Measurements from ENCODE around the gene DYDC1. TPM values are rescaled to one million over a fixed set of nuclear protein-coding genes. Genes with fewer than 3 reads are reported as not detected.

The DYDC1 gene
- total RNA-seq, 4 donors from 2014 or later, result not detected

DNA sequence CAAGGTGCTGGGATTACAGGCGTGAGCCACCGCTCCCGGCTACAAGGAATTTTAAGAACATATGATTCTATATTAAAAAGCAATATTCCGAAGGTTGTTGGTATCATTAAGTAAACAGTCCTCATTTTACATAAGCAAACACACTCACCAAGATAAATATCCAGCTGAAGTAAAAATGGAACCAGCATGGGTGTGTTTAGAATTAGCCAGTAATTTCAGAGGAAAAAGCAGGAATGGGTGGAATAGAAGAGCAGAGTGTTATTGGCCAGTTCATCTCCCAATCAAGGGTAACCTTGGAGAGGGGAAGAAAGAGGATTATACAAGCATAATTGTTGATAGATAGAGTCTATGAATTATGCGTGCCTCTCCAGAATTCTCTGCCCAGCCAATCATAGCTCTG is 35.4 kb downstream of the DYDC1 start:
- intact Hi-C loops (cut with DNase I), result no loop called here
- 79% methylated on average over 5 of the region's 5 CpGs for WGBS
- DNase-seq (ENCODE audit: extremely low spot score), result no peak
- Histone ChIP-seq H3K36me3 (no peaks in the 10 kb centered on the region), H3K4me3 (no peak overlapping the region), H3K27me3 (peaks cover 0 to 4% (median 0%) of the 10 kb centered on the region in 4 donors), H3K9me3 (no peaks in the 10 kb centered on the region), H3K4me1 (no peaks in the 10 kb centered on the region), H3K27ac (replicated peaks in 1 of 4) (no peak overlapping the region)
- no peak for TF ChIP-seq EP300 (IDR thresholded peaks at IDR 0.05)
- TF ChIP-seq, protein P1, sequence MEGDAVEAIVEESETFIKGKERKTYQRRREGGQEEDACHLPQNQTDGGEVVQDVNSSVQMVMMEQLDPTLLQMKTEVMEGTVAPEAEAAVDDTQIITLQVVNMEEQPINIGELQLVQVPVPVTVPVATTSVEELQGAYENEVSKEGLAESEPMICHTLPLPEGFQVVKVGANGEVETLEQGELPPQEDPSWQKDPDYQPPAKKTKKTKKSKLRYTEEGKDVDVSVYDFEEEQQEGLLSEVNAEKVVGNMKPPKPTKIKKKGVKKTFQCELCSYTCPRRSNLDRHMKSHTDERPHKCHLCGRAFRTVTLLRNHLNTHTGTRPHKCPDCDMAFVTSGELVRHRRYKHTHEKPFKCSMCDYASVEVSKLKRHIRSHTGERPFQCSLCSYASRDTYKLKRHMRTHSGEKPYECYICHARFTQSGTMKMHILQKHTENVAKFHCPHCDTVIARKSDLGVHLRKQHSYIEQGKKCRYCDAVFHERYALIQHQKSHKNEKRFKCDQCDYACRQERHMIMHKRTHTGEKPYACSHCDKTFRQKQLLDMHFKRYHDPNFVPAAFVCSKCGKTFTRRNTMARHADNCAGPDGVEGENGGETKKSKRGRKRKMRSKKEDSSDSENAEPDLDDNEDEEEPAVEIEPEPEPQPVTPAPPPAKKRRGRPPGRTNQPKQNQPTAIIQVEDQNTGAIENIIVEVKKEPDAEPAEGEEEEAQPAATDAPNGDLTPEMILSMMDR (IDR thresholded peaks at IDR 0.05), result no peak
- no peak for TF ChIP-seq POLR2A (IDR thresholded peaks at IDR 0.05; ENCODE audit: low read depth)
- TF ChIP-seq POLR2AphosphoS5 (IDR thresholded peaks at IDR 0.05), result no peak

DNA sequence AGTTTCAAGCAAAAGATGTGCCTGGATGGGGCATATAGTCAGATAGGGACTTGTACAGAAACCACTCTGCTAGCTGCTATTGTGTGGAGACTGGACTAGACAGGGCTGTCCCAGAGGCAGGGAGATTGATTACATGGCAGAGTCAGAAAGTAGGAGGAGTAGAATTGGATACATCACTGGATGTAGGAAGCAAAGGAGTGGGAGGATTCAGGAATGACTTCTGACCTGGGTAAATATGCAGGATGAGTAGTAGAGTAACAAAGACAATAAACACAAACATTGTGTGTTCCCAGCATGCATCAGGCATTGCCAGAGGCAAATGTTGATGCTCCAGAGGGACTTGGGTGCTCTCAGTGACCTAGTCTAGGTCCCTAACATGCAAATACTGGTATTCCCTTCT is 36.2 kb downstream of the DYDC1 start:
- TF ChIP-seq EP300 (IDR thresholded peaks at IDR 0.05) (no peak), POLR2AphosphoS5 (IDR thresholded peaks at IDR 0.05) (no peak), POLR2A (IDR thresholded peaks at IDR 0.05; ENCODE audit: low read depth) (no peak)
- TF ChIP-seq, protein P1 (IDR thresholded peaks at IDR 0.05), result no peak
- no peak overlapping the region for H3K4me3 ChIP-seq
- no peaks in the 10 kb centered on the region for H3K4me1 ChIP-seq
- intact Hi-C loops (cut with DNase I), result no loop called here
- peaks cover 0 to 4% (median 0%) of the 10 kb centered on the region in 4 donors for H3K27me3 ChIP-seq
- no peak overlapping the region for H3K27ac ChIP-seq (replicated peaks in 1 of 4)
- DNase-seq (ENCODE audit: extremely low spot score), result no peak
- H3K36me3 ChIP-seq, result no peaks in the 10 kb centered on the region
- H3K9me3 ChIP-seq, result no peaks in the 10 kb centered on the region

DNA sequence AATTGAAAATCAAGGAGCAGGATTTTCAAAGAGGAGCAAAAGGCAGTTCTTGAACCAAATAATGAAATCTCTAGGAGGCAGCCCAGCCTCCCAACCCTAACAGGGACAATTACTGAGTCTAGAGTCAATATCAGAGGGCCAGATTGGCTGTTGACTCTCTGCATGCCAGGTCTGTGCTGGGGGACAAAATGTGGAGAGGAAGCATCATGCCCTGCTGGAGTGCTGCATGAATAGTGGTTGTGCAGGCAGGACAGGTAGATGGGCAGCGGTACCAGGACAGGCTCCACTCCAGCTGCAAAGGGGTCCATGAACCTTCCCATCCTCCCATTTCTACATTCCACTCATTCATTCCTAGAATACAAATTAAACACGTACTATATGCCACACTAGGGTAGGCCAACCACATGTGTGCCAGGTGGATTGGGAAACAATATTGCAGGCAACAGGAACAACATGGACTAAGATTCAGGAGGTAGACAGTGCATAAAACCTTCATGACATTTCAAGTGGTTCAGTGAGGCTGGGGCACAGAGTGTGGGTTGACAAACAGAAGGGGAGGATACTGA is 36.7 kb downstream of the DYDC1 start:
- no peak for DNase-seq (ENCODE audit: extremely low spot score)
- Histone ChIP-seq H3K4me3 (no peak overlapping the region), H3K27ac (replicated peaks in 1 of 4) (no peak overlapping the region), H3K4me1 (no peaks in the 10 kb centered on the region), H3K9me3 (no peaks in the 10 kb centered on the region), H3K36me3 (no peaks in the 10 kb centered on the region), H3K27me3 (peaks cover 0 to 4% (median 0%) of the 10 kb centered on the region in 4 donors)
- no peak for TF ChIP-seq POLR2A (IDR thresholded peaks at IDR 0.05; ENCODE audit: low read depth)
- TF ChIP-seq, protein P1 (IDR thresholded peaks at IDR 0.05), result no peak
- no peak for TF ChIP-seq POLR2AphosphoS5 (IDR thresholded peaks at IDR 0.05)
- no peak for TF ChIP-seq EP300 (IDR thresholded peaks at IDR 0.05)
- 89% methylated on average over 2 of the region's 2 CpGs for WGBS
- intact Hi-C loops (cut with DNase I), result no loop called here

DNA sequence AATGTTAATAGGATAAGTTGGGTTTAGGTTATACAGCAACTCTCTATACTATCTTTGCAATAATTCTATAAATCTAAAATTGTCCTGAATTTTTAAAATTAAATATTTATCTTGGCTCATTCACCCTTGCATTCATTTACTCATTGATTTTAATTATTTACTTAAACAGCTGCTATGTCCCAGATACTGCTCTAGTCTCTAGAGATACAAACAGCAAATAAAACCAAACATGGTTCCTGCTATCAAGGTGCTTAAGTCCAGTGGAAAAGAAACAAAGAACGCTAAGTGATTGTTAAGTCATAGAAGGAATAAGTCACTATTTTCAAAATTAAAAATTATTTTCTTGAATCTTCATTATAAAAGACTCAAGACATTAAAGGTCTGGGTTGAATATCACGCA is 37.2 kb downstream of the DYDC1 start:
- DNase-seq (ENCODE audit: extremely low spot score), result no peak
- Histone ChIP-seq H3K27ac (replicated peaks in 1 of 4) (no peak overlapping the region), H3K9me3 (no peaks in the 10 kb centered on the region), H3K27me3 (peaks cover 0 to 4% (median 0%) of the 10 kb centered on the region in 4 donors), H3K4me1 (no peaks in the 10 kb centered on the region), H3K4me3 (no peak overlapping the region), H3K36me3 (no peaks in the 10 kb centered on the region)
- intact Hi-C loops (cut with DNase I), result no loop called here
- 85% methylated on average over 2 of the region's 2 CpGs for WGBS
- TF ChIP-seq, protein P1 (IDR thresholded peaks at IDR 0.05), result no peak
- TF ChIP-seq POLR2AphosphoS5 (IDR thresholded peaks at IDR 0.05) (no peak), POLR2A (IDR thresholded peaks at IDR 0.05; ENCODE audit: low read depth) (no peak), EP300 (IDR thresholded peaks at IDR 0.05) (no peak)

DNA sequence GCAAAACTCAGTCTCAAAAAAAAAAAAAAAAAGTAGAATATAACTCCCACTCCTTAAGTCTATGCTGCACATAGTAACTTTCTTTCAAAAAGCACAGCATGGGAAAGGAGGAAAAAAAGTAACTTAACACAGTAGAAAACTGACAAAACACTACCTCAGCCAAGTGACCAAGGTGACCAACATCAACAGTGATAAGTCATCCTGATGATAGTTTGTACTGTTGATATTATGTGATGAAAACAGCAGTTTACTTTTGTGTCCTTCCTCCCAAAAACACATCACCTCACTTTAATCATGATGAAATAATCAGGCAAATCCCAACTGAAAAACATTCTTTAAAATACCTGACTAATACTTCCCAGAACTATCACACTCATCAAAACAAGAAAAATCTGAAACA is 37.8 kb downstream of the DYDC1 start:
- no peaks in the 10 kb centered on the region for H3K36me3 ChIP-seq
- H3K27ac ChIP-seq (replicated peaks in 1 of 4), result no peak overlapping the region
- no peak overlapping the region for H3K4me3 ChIP-seq
- DNase-seq (ENCODE audit: extremely low spot score), result no peak
- H3K27me3 ChIP-seq, result peaks cover 0 to 4% (median 0%) of the 10 kb centered on the region in 4 donors
- H3K4me1 ChIP-seq, result no peaks in the 10 kb centered on the region
- intact Hi-C loops (cut with DNase I), result no loop called here
- no peak for TF ChIP-seq EP300 (IDR thresholded peaks at IDR 0.05)
- TF ChIP-seq, protein P1 (IDR thresholded peaks at IDR 0.05), result no peak
- no peak for TF ChIP-seq POLR2AphosphoS5 (IDR thresholded peaks at IDR 0.05)
- no peak for TF ChIP-seq POLR2A (IDR thresholded peaks at IDR 0.05; ENCODE audit: low read depth)
- no peaks in the 10 kb centered on the region for H3K9me3 ChIP-seq
